GM19467 (cell line): Measurements from ENCODE around the gene ELK4.
A peak's percentile ranks its signal among the peaks of the same experiment; 100 is the strongest.

Experiments
- ATAC-seq: cut with Tn5 transposase; IDR thresholded peaks from one replicate; pipeline ENCODE4 v1.9.1; 2021; ENCODE audit warnings: mild to moderate bottlenecking, moderate library complexity; ENCODE audit not compliant: unreplicated experiment

Gene ELK4

GRCh38 chr1:205597691-205598314 lies 34.0 kb downstream of the ELK4 start:
- ATAC-seq: no peak

GRCh38 chr1:205596876-205597275 lies 34.9 kb downstream of the ELK4 start:
- ATAC-seq: no peak

- ATAC-seq: no peak
Observed at GRCh38 chr1:205595861-205596260, 36.0 kb downstream of the ELK4 start.

GRCh38 chr1:205595435-205595834 lies 36.4 kb downstream of the ELK4 start:
- ATAC-seq: no peak

- ATAC-seq: no peak
Observed at GRCh38 chr1:205594846-205595245, 37.0 kb downstream of the ELK4 start.

GRCh38 chr1:205593967-205594366 lies 37.8 kb downstream of the ELK4 start:
- ATAC-seq: no peak

- ATAC-seq: no peak
Observed at GRCh38 chr1:205593532-205593931, 38.3 kb downstream of the ELK4 start.

- ATAC-seq: no peak
Observed at GRCh38 chr1:205592443-205593003, 39.3 kb downstream of the ELK4 start.

GRCh38 chr1:205591522-205592351 lies 40.1 kb downstream of the ELK4 start:
- ATAC-seq: peak; percentile 65

GRCh38 chr1:205590777-205591513 lies 40.9 kb downstream of the ELK4 start:
- no peak for ATAC-seq

GRCh38 chr1:205590457-205590768 lies 41.4 kb downstream of the ELK4 start:
- no peak for ATAC-seq

GRCh38 chr1:205589618-205590456 lies 42.0 kb downstream of the ELK4 start:
- ATAC-seq: no peak

GRCh38 chr1:205589046-205589445 lies 42.8 kb downstream of the ELK4 start:
- ATAC-seq: no peak

GRCh38 chr1:205588636-205589035 lies 43.2 kb downstream of the ELK4 start:
- ATAC-seq: no peak

GRCh38 chr1:205587581-205587980 lies 44.2 kb downstream of the ELK4 start:
- ATAC-seq: no peak

- no peak for ATAC-seq
Observed at GRCh38 chr1:205585835-205586785, 45.7 kb downstream of the ELK4 start.

- ATAC-seq: no peak
Observed at GRCh38 chr1:205585169-205585834, 46.5 kb downstream of the ELK4 start.

- ATAC-seq: no peak
Observed at GRCh38 chr1:205584732-205585131, 47.1 kb downstream of the ELK4 start.
